ENCODE data around the gene RIPOR2.

The RIPOR2 gene

GRCh38 chr6:24935366-24936152, at the start of gene RIPOR2:
TSS of gene RIPOR2 (minus strand) at chr6:24935960. CDS start at chr6:24935898, 62 bp downstream.
- DNase-seq, result peak; percentile 84

GRCh38 chr6:24985323-24985722, 49.6 kb upstream of the RIPOR2 start:
- no peak for DNase-seq

- no peak for DNase-seq
Measured at GRCh38 chr6:24982231-24982630, 46.5 kb upstream of the RIPOR2 start.

- no peak for DNase-seq
Measured at GRCh38 chr6:24981386-24981760, 45.6 kb upstream of the RIPOR2 start.

- no peak for DNase-seq
Measured at GRCh38 chr6:24980507-24981385, 45.0 kb upstream of the RIPOR2 start.

GRCh38 chr6:24979176-24979575, 43.4 kb upstream of the RIPOR2 start:
- DNase-seq, result no peak

- peak; percentile 56 for DNase-seq
Measured at GRCh38 chr6:24974182-24975171, 38.7 kb upstream of the RIPOR2 start.

GRCh38 chr6:24972311-24972958, 36.7 kb upstream of the RIPOR2 start:
- no peak for DNase-seq

- no peak for DNase-seq
Measured at GRCh38 chr6:24971067-24971466, 35.3 kb upstream of the RIPOR2 start.

- no peak for DNase-seq
Measured at GRCh38 chr6:24969343-24969860, 33.6 kb upstream of the RIPOR2 start.

- no peak for DNase-seq
Measured at GRCh38 chr6:24968783-24969182, 33.0 kb upstream of the RIPOR2 start.

GRCh38 chr6:24967211-24967610, 31.5 kb upstream of the RIPOR2 start:
- DNase-seq, result no peak

GRCh38 chr6:24966381-24966780, 30.6 kb upstream of the RIPOR2 start:
- no peak for DNase-seq

GRCh38 chr6:24963887-24964570, 28.3 kb upstream of the RIPOR2 start:
- no peak for DNase-seq

- no peak for DNase-seq
Measured at GRCh38 chr6:24963339-24963738, 27.6 kb upstream of the RIPOR2 start.

GRCh38 chr6:24961852-24962251, 26.1 kb upstream of the RIPOR2 start:
- DNase-seq, result no peak

- DNase-seq, result no peak
Measured at GRCh38 chr6:24960991-24961475, 25.3 kb upstream of the RIPOR2 start.

- no peak for DNase-seq
Measured at GRCh38 chr6:24959319-24959718, 23.6 kb upstream of the RIPOR2 start.

- DNase-seq, result no peak
Measured at GRCh38 chr6:24957199-24957598, 21.4 kb upstream of the RIPOR2 start.

GRCh38 chr6:24953726-24954125, 18.0 kb upstream of the RIPOR2 start:
- DNase-seq, result no peak

GRCh38 chr6:24951811-24952299, 16.1 kb upstream of the RIPOR2 start:
- DNase-seq, result peak; percentile 77
